Nephron (organoid): ENCODE data around the gene HOXA10.

ENCODE experiments used
- H3K27ac Mint-ChIP-seq, 3 experiments: 2 replicates each; pipeline ENCODE4 v1.8.0; 2020; ENCODE audit warnings: mixed read lengths in 3 of 3, mild to moderate bottlenecking in 2 of 3, moderate library complexity in 1 of 3
- H3K27me3 Mint-ChIP-seq: 2 replicates; pipeline ENCODE4 v1.8.0; 2021; ENCODE audit warnings: low read depth, mild to moderate bottlenecking, moderate library complexity, mixed read lengths
- H3K36me3 Mint-ChIP-seq: 2 replicates; pipeline ENCODE4 v1.8.0; 2020; ENCODE audit warnings: low read depth, mixed read lengths
- H3K4me1 Mint-ChIP-seq: 2 replicates; pipeline ENCODE4 v1.8.0; 2020; ENCODE audit warnings: mixed read lengths
- H3K4me3 Mint-ChIP-seq, 3 experiments: 2 replicates each; pipeline ENCODE4 v1.8.0; 2020; ENCODE audit warnings: mild to moderate bottlenecking in 3 of 3, mixed read lengths in 3 of 3, moderate library complexity in 2 of 3
- H3K9me3 Mint-ChIP-seq: 2 replicates; pipeline ENCODE4 v1.8.0; 2020; ENCODE audit warnings: mixed read lengths
- CTCF ChIP-seq, 3 experiments: fragments of 200-600 bp; sonication (generic); IDR thresholded peaks; one replicate each; pipeline ENCODE4 v1.5.0; 2021; ENCODE audit warnings: antibody characterized with exemption in 3 of 3; ENCODE audit not compliant: unreplicated experiment in 3 of 3

The HOXA10 gene

GRCh38 chr7:27148756-27149641, 25.1 kb downstream of the HOXA10 start:
- Mint-ChIP-seq H3K36me3 (peaks cover 68% of the 10 kb centered on the region), H3K4me3 (peak overlapping the region; percentile 95 to 98 (median 96)), H3K27ac (peak overlapping the region; percentile 97 to 100 (median 99)), H3K9me3 (no peaks in the 10 kb centered on the region), H3K4me1 (peaks cover 60% of the 10 kb centered on the region), H3K27me3 (no peaks in the 10 kb centered on the region)
- TF ChIP-seq CTCF (IDR thresholded peaks at IDR 0.05; ENCODE audit: unreplicated experiment in 3 of 3), result no peak

GRCh38 chr7:27148031-27148755, 25.9 kb downstream of the HOXA10 start:
- peak overlapping the region; percentile 95 to 98 (median 96) for H3K4me3 Mint-ChIP-seq
- peaks cover 59% of the 10 kb centered on the region for H3K4me1 Mint-ChIP-seq
- H3K27ac Mint-ChIP-seq, result peak overlapping the region; percentile 97 to 100 (median 99)
- no peak for TF ChIP-seq CTCF (IDR thresholded peaks at IDR 0.05; ENCODE audit: unreplicated experiment in 3 of 3)
- no peaks in the 10 kb centered on the region for H3K9me3 Mint-ChIP-seq
- H3K27me3 Mint-ChIP-seq, result no peaks in the 10 kb centered on the region
- H3K36me3 Mint-ChIP-seq, result peaks cover 71% of the 10 kb centered on the region

GRCh38 chr7:27147199-27148030, 26.7 kb downstream of the HOXA10 start, which contains the start of gene HOXA6:
Gene HOXA6 (minus strand): TSS chr7:27147774. CDS start chr7:27147749, 25 bp downstream.
- no peak for TF ChIP-seq CTCF (IDR thresholded peaks at IDR 0.05; ENCODE audit: unreplicated experiment in 3 of 3)
- Mint-ChIP-seq H3K27me3 (peaks cover 3% of the 10 kb centered on the region), H3K36me3 (peaks cover 77% of the 10 kb centered on the region), H3K27ac (peak within 1 kb of the TSS; percentile 97 to 100 (median 99)), H3K9me3 (no peaks in the 10 kb centered on the region), H3K4me3 (peak within 1 kb of the TSS; percentile 95 to 98 (median 96)), H3K4me1 (peaks cover 57% of the 10 kb centered on the region)

GRCh38 chr7:27146491-27147198, 27.5 kb downstream of the HOXA10 start:
- peak overlapping the region; percentile 97 to 100 (median 99) for H3K27ac Mint-ChIP-seq
- peaks cover 8% of the 10 kb centered on the region for H3K27me3 Mint-ChIP-seq
- no peak for TF ChIP-seq CTCF (IDR thresholded peaks at IDR 0.05; ENCODE audit: unreplicated experiment in 3 of 3)
- peaks cover 61% of the 10 kb centered on the region for H3K4me1 Mint-ChIP-seq
- no peaks in the 10 kb centered on the region for H3K9me3 Mint-ChIP-seq
- peak overlapping the region; percentile 95 to 98 (median 96) for H3K4me3 Mint-ChIP-seq
- peaks cover 82% of the 10 kb centered on the region for H3K36me3 Mint-ChIP-seq

- peak overlapping the region; percentile 97 to 100 (median 99) for H3K27ac Mint-ChIP-seq
- no peak for TF ChIP-seq CTCF (IDR thresholded peaks at IDR 0.05; ENCODE audit: unreplicated experiment in 3 of 3)
- peak overlapping the region; percentile 95 to 98 (median 96) for H3K4me3 Mint-ChIP-seq
- H3K27me3 Mint-ChIP-seq, result peaks cover 10% of the 10 kb centered on the region
- H3K4me1 Mint-ChIP-seq, result peaks cover 68% of the 10 kb centered on the region
- H3K9me3 Mint-ChIP-seq, result no peaks in the 10 kb centered on the region
- H3K36me3 Mint-ChIP-seq, result peaks cover 83% of the 10 kb centered on the region
Measured at GRCh38 chr7:27145914-27146412, 28.2 kb downstream of the HOXA10 start.
